ENCODE measurements around the gene SLC41A2. TPM values are rescaled to one million over a fixed set of nuclear protein-coding genes. Genes with fewer than 3 reads are reported as not detected.

The SLC41A2 gene
- total RNA-seq, 1 donor: 4.9 TPM

DNA sequence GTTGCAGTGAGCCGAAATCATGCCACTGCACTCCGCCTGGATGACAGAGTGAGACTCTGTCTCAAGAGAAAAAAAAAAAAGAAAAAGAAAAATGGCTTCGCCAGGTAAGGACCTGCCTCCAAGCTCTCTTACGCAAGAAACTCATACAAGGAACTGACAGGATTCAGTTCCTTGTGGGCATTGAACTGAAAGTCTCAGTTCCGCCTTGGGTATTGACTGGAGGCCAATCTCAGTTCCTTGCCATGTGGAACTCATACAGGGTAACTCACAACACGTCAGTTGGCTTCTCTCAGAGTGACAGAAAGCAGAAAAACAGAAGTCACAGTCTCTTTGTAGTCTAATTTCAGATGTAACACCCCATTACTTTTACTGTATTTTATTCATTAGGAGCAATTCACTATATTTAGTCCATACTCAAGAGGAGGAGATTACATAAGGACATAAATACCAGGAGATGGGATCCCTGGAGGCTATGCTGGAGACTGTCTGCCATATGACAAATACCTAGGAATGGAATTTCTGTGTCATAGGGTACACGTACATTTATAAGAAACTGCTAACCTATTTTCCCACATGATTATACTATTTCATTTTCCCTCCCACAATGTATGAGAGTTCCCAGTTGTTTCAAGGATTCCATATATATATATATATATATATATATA is 16.7 kb upstream of the SLC41A2 start:
- Histone ChIP-seq H3K4me1 (ENCODE audit: insufficient read depth, low read length) (peaks cover 29% of the 10 kb centered on the region), H3K4me3 (ENCODE audit: low read length) (no peak overlapping the region), H3K27me3 (ENCODE audit: insufficient read depth, low read length) (no peaks in the 10 kb centered on the region), H3K9me3 (ENCODE audit: low read depth, low read length) (no peaks in the 10 kb centered on the region)

DNA sequence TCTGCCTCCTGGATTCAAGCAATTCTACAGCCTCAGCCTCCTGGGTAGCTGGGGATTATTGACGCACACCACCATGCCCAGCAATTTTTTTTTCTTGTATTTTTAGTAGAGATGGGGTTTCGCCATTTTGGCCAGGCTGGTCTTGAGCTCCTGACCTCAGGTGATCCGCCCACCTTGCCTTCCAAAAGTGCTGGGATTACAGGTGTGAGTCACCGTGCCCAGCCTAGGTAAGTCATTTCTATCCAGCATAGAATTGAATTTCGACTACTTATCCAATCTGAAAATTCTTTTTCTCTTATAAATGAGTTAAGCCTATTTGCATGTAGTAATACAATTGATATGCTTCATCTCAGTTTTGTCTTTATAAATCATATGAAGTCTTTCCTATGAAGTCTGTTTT is 15.2 kb upstream of the SLC41A2 start:
- H3K4me3 ChIP-seq (ENCODE audit: low read length): no peak overlapping the region
- peaks cover 29% of the 10 kb centered on the region for H3K4me1 ChIP-seq (ENCODE audit: insufficient read depth, low read length)
- H3K27me3 ChIP-seq (ENCODE audit: insufficient read depth, low read length): no peaks in the 10 kb centered on the region
- H3K9me3 ChIP-seq (ENCODE audit: low read depth, low read length): no peaks in the 10 kb centered on the region

DNA sequence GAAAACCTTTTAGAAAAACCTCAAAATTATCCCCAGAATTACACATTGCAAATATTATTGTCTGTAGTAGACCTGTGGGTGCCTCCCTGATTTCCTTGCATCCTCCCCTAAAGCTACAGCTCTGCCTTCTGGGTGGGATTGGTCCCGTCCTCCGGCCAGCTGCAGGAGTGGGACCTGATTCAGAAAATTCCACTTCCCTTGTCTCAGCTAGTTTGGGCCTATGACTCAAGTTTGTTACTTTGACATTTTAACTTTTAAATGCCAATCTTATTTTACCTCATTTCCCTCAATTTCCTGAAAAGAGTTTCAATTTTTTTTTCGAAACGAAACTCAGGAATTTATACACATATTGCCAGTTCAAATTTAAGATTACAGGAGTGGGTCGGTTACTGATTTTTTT is 13.2 kb upstream of the SLC41A2 start:
- Histone ChIP-seq H3K4me1 (ENCODE audit: insufficient read depth, low read length) (peaks cover 15% of the 10 kb centered on the region), H3K27me3 (ENCODE audit: insufficient read depth, low read length) (no peaks in the 10 kb centered on the region), H3K4me3 (ENCODE audit: low read length) (no peak overlapping the region), H3K9me3 (ENCODE audit: low read depth, low read length) (no peaks in the 10 kb centered on the region)

DNA sequence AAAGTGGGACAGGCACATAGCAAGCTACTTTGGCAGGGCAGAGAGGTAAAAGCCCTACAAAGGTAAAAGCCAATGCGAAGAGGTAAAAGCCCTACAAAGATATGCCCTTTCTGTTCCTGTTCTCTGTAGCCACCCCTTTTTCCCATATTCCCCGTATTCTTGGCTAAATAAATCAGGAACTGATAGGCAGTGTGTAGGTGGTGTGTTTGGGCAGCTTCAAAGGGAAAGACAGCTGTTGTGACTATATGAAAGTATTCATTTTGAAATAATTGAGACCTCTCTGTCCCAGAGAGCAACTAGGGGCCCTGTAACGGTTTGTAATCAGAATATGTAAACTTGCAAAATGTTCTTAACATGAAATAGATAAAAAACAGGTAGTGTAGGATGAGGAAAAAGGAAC is 11.3 kb upstream of the SLC41A2 start:
- Histone ChIP-seq H3K27me3 (ENCODE audit: insufficient read depth, low read length) (no peaks in the 10 kb centered on the region), H3K9me3 (ENCODE audit: low read depth, low read length) (no peaks in the 10 kb centered on the region), H3K4me3 (ENCODE audit: low read length) (no peak overlapping the region), H3K4me1 (ENCODE audit: insufficient read depth, low read length) (peaks cover 9% of the 10 kb centered on the region)

DNA sequence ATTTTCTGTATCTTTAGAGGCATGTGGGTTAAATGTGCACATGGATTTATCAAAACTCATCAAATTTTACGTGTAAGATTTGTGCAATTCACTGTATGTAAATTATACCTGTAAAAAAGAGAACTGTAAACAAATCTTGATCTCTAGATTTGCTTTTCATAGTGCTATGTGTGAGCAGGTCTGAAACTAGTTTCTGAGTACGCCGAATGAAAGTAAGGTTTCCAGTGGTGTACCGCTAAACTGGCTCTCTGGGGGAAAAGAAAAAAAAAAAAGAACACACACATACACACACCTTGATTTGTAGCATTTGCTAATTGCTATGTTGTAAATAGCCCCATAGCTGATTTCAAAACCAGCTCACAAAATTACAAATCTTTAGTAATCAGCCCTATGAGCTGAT is 8.6 kb upstream of the SLC41A2 start:
- peaks cover 2% of the 10 kb centered on the region for H3K27me3 ChIP-seq (ENCODE audit: insufficient read depth, low read length)
- H3K4me3 ChIP-seq (ENCODE audit: low read length): no peak overlapping the region
- H3K4me1 ChIP-seq (ENCODE audit: insufficient read depth, low read length): peaks cover 5% of the 10 kb centered on the region
- H3K9me3 ChIP-seq (ENCODE audit: low read depth, low read length): no peaks in the 10 kb centered on the region

DNA sequence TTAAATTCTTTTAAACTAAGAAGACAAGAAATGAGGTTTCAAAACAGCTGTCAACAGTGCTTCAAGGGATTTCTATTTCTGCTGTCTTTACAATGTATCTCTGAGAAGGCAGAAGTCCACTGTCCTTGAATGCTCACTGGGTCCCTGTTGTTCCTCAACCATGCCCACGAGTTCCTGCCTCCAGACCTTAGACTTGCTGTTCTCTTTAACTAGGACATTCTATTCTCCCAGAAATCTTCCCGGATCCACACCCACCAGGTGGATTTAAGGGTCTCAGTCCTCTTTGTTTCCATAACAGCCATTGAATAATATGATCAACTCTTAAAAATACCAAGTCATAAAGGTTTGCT is 6.7 kb upstream of the SLC41A2 start:
- Histone ChIP-seq H3K27me3 (ENCODE audit: insufficient read depth, low read length) (peaks cover 5% of the 10 kb centered on the region), H3K4me3 (ENCODE audit: low read length) (no peak overlapping the region)

DNA sequence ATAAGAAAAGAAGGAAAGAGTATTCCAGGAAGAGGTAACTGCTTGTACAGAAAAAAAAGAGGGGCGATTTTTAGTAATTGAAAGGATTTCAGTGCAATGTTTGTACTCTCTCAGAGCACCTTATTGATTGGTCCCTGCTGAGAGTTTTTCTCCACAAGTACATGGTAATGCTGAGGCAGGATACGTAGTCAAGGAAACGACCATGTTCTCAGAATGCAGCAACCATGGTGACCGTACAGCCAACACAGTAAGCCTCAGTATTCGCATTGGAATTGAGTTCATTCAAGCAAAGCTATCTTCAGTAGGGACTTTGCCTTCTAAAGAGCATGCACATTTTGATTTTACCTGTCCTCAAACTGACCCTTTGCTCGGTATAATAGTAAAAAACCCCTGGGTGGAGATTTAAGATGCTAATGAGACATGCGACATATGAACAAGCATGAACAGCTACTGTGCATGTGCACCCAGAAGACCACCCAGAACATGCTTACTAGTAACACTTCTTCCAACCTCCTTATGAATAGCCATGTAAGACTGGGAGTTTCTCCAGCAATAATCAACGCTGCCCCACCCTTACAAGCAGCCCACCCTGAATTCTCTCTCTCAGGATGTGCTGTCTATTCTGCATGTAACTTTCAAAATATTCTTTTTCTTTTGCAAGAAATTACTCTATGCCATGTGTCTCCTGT is 6.2 kb upstream of the SLC41A2 start:
- Histone ChIP-seq H3K9me3 (ENCODE audit: low read depth, low read length) (no peaks in the 10 kb centered on the region), H3K27me3 (ENCODE audit: insufficient read depth, low read length) (peaks cover 9% of the 10 kb centered on the region), H3K4me1 (ENCODE audit: insufficient read depth, low read length) (peaks cover 7% of the 10 kb centered on the region), H3K4me3 (ENCODE audit: low read length) (no peak overlapping the region)

More for the DNA sequence above, 6.7 kb upstream of the SLC41A2 start:
- Histone ChIP-seq H3K9me3 (ENCODE audit: low read depth, low read length) (no peaks in the 10 kb centered on the region), H3K4me1 (ENCODE audit: insufficient read depth, low read length) (peaks cover 5% of the 10 kb centered on the region)

DNA sequence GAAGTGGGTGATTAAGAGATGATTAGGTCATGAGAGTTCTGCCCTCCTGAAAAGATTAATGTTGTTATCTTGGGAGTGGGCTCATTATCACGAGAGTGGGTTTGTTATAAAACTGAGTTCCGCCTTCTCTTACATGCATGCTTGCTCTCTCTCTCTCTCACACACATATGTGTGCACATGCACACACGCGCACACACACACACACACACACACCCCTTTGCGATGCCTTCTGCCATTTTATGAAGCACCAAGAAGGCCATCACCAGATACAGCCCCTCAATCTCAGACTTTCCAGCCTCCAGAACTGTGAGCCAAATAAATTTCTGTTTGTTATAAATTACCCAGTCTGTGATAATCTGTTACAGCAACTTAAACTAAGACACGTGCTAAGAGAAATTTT is 5.7 kb upstream of the SLC41A2 start:
- H3K27me3 ChIP-seq (ENCODE audit: insufficient read depth, low read length): peaks cover 9% of the 10 kb centered on the region
- no peak overlapping the region for H3K4me3 ChIP-seq (ENCODE audit: low read length)
- H3K9me3 ChIP-seq (ENCODE audit: low read depth, low read length): no peaks in the 10 kb centered on the region
- peaks cover 12% of the 10 kb centered on the region for H3K4me1 ChIP-seq (ENCODE audit: insufficient read depth, low read length)

DNA sequence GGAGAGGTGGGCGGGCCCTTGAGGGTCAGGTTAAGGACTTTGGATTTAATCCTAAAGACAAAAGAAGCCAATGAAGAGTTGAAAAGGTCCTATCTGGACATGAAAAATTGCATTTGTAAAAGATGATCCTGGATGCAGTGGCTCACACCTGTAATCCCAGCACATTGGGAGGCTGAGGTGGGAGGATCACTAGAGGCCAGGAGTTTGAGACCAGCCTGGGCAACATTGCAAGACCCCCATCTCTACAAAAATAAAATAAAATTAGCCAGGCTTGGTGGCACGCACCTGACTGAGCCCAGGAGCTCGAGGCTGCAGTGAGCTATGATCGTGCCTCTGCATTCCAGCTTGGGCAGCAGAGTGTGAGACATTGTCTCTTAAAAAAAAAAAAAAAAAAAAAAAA is 2.4 kb upstream of the SLC41A2 start:
- no peak overlapping the region for H3K4me3 ChIP-seq (ENCODE audit: low read length)
- no peaks in the 10 kb centered on the region for H3K9me3 ChIP-seq (ENCODE audit: low read depth, low read length)
- peaks cover 19% of the 10 kb centered on the region for H3K27me3 ChIP-seq (ENCODE audit: insufficient read depth, low read length)
- peaks cover 17% of the 10 kb centered on the region for H3K4me1 ChIP-seq (ENCODE audit: insufficient read depth, low read length)

DNA sequence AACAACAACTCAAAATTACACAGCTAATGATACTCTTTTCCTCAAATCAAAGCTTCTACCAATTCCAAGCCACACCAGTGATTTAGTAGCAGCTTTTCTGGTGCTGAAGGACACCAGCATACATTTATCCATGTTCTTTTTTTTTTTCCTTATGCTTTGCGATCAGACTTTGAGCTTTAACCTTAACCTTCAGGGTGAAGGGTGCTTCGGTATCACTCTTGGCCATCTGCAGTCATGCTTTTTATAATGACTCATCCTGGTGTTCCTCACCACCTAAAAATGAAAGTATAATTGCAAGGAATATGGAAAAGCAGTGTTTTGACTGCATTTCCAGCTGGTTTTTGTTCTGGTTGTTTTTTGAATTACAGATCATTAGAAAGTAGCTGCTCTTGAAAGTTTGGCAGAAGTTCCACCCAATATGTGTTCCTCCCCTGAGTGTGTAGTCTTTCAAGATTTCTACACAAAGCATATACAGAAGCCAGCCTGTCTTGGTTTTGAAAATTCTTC is 1.3 kb upstream of the SLC41A2 start:
- Histone ChIP-seq H3K4me1 (ENCODE audit: insufficient read depth, low read length) (peaks cover 17% of the 10 kb centered on the region), H3K9me3 (ENCODE audit: low read depth, low read length) (no peaks in the 10 kb centered on the region), H3K4me3 (ENCODE audit: low read length) (no peak overlapping the region), H3K27me3 (ENCODE audit: insufficient read depth, low read length) (peaks cover 20% of the 10 kb centered on the region)

DNA sequence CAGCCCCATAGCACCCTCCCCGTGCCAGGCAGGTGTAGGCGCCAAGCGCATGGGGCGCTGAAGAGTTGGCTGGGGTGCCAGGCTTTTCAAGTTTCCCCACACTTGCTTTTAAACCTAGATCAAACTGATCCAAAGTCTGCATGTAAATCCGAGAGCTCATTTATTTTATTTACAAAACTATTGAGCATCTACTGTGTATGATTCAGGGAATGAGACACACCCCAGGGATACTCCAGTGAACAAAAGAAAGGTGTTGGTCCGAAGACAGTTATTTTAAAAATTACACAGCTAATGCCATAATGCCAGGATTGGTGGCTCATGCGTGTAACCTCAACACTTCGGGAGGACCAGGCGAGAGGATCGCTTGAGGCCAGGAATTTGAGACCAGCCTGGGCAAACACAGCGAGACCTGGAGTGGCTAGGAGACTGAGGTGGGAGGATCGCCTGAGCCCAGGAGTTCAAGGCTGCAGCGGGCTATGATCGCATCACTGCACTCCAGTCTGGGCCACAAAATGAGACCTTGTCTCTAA is 780 bp upstream of the SLC41A2 start:
- Histone ChIP-seq H3K4me1 (ENCODE audit: insufficient read depth, low read length) (peaks cover 17% of the 10 kb centered on the region), H3K4me3 (ENCODE audit: low read length) (peak overlapping the region; percentile 51), H3K27me3 (ENCODE audit: insufficient read depth, low read length) (peaks cover 20% of the 10 kb centered on the region), H3K9me3 (ENCODE audit: low read depth, low read length) (no peaks in the 10 kb centered on the region)

DNA sequence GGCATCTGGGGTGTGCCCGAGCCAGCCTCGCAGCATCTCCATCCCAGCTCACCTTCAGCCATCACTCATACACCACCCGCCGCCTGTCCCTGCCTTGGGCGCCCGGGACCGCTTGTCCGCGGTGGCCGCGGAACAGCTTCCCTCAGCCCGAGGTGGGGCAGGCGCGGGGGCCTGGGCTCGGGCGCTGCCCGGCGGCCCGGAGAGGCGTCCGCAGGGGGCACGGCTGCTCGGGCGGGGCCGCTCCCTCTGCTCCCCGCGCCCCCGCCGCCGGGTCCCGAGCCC is 430 bp downstream of the SLC41A2 start:
- Histone ChIP-seq H3K4me1 (ENCODE audit: insufficient read depth, low read length) (peaks cover 17% of the 10 kb centered on the region), H3K4me3 (ENCODE audit: low read length) (peak overlapping the region; percentile 51), H3K27me3 (ENCODE audit: insufficient read depth, low read length) (peaks cover 20% of the 10 kb centered on the region)

DNA sequence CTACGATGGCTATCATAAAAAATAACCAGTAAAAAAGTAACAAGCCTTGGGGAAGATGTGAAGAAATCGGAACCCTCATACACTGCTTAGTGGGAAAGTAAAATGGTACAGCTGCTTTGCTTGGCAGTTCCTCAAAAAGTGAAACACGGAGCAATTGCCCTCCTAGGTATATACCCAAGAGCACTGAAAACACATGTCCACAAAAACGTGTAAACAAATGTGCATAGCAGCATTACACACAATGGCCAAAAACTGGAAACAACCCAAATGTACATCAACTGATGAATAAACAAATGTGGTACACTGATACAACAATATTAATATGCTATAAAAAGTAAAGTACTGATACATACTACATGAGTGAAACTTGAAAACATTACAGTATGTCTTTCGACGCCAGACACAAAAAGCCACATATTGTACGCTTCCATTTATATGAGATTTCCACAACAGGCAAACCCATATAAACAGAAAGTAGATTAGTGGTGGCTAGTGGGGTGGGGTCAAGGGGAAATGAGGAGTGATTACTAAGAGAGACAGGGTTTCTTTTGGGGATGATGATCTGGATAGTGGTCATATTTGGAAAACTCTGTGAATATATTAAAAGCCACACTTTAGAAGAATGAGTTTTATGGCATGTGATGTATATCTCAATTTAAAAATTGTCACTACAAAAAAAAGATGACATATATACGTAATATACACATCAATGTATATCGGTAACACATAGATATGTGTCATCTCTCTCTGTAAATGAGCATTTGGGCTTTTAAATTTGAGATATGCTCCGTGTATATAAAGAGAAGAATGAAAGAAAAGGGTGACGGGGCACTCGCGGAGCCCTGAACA is 996 bp downstream of the SLC41A2 start:
- Histone ChIP-seq H3K9me3 (ENCODE audit: low read depth, low read length) (no peaks in the 10 kb centered on the region), H3K4me1 (ENCODE audit: insufficient read depth, low read length) (peaks cover 17% of the 10 kb centered on the region), H3K4me3 (ENCODE audit: low read length) (peak overlapping the region; percentile 51), H3K27me3 (ENCODE audit: insufficient read depth, low read length) (peaks cover 20% of the 10 kb centered on the region)

More for the DNA sequence above, 430 bp downstream of the SLC41A2 start:
- H3K9me3 ChIP-seq (ENCODE audit: low read depth, low read length): no peaks in the 10 kb centered on the region

DNA sequence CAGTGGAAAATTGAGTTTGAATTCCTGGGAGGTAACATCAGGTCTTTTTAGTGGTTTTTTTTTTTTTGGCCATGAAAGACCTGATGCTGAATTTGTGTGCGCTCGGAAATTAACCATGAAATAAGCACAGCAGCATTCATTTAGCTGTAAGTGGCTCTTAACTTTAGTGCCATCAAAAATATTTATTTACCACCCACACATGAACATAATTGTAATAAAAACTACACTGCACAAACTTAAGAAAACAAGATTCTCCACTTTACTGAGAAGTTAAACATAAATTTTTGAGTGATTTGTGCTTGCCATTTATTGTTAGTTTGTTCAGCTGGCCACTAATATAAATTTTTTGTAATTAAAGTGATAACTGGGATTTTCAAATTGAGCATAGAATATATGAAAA is 2.4 kb downstream of the SLC41A2 start:
- H3K27me3 ChIP-seq (ENCODE audit: insufficient read depth, low read length): peaks cover 20% of the 10 kb centered on the region
- no peak overlapping the region for H3K4me3 ChIP-seq (ENCODE audit: low read length)
- no peaks in the 10 kb centered on the region for H3K9me3 ChIP-seq (ENCODE audit: low read depth, low read length)
- peaks cover 17% of the 10 kb centered on the region for H3K4me1 ChIP-seq (ENCODE audit: insufficient read depth, low read length)

DNA sequence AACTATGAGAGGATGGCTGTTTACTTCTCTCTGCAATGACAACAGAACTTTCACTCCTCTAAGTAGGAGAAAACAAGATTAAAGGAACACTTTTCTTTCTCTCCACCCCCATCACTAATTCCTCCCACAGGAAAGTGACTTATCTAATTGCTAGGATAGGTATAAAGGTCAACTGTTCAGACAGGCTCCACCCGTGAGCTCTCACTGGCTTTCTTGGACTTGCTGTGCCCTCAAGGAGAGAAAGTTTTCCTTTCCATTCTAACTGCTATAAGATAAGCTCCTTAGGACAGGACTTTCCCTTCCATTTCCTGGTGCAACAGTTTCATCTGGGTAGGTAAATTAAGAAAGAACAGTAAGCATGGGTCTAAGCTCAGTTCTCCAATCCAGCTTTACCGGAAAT is 4.8 kb downstream of the SLC41A2 start:
- H3K4me3 ChIP-seq (ENCODE audit: low read length): no peak overlapping the region
- H3K9me3 ChIP-seq (ENCODE audit: low read depth, low read length): no peaks in the 10 kb centered on the region
- peaks cover 5% of the 10 kb centered on the region for H3K4me1 ChIP-seq (ENCODE audit: insufficient read depth, low read length)
- H3K27me3 ChIP-seq (ENCODE audit: insufficient read depth, low read length): peaks cover 14% of the 10 kb centered on the region

Measured in mononuclear cell (primary cell).